HG02973 (cell line): ENCODE measurements around the gene IFFO2.

Source experiments
- ATAC-seq: cut with Tn5 transposase; IDR thresholded peaks from one replicate; pipeline ENCODE4 v1.9.1; 2021; ENCODE audit warnings: moderate library complexity; ENCODE audit not compliant: unreplicated experiment

Gene IFFO2

GRCh38 chr1:18921516-18922251 lies 34.8 kb downstream of the IFFO2 start:
- ATAC-seq, result no peak

- ATAC-seq, result no peak
Measured at GRCh38 chr1:18920931-18921330, 35.5 kb downstream of the IFFO2 start.

- no peak for ATAC-seq
Measured at GRCh38 chr1:18919956-18920355, 36.5 kb downstream of the IFFO2 start.

- no peak for ATAC-seq
Measured at GRCh38 chr1:18919197-18919905, 37.1 kb downstream of the IFFO2 start.

DNA sequence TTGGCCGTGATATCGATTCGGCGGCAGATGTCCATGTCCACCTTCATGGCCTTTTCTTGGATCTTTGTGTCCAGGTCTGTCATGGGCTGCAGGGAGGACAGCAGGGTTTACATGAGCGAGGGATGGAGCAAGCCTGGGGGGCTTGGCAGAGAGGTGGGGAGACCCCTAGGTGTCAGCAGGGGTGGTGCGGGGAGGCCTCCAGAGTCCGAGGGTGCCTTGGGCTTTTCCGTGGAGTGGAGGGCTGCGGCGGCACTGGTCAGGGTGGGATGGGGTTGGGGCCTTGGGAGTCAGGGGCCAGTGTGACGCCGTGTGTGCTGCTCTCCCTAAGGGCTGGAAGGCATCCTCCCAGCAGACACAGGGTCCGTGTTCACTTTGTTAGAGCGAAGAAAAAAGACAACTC lies 38.1 kb downstream of the IFFO2 start:
- ATAC-seq, result no peak

- ATAC-seq, result no peak
Measured at GRCh38 chr1:18917071-18917799, 39.2 kb downstream of the IFFO2 start.

GRCh38 chr1:18915341-18915740 lies 41.1 kb downstream of the IFFO2 start:
- no peak for ATAC-seq

GRCh38 chr1:18913065-18913835 lies 43.2 kb downstream of the IFFO2 start:
- ATAC-seq, result no peak

DNA sequence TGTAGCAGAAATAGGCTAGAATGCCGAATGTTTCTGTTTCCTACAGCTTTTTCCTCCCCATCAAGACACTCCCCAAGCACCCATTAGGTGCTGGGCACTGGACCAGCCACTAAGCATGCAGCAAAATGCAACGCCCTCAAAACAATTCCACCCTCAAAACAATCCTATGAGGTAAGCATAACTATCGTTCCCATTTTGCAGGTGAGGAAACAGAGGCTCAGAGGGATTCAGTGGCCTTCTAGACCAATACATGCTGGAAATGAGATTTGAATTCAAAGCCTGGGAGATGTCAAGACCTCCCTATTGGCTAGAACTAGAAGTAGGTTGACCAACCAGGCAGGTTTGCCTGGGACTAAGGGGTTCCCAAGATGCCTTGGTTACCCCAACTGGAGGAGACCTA lies 43.9 kb downstream of the IFFO2 start:
- no peak for ATAC-seq

GRCh38 chr1:18908911-18909771 lies 47.3 kb downstream of the IFFO2 start:
- no peak for ATAC-seq

DNA sequence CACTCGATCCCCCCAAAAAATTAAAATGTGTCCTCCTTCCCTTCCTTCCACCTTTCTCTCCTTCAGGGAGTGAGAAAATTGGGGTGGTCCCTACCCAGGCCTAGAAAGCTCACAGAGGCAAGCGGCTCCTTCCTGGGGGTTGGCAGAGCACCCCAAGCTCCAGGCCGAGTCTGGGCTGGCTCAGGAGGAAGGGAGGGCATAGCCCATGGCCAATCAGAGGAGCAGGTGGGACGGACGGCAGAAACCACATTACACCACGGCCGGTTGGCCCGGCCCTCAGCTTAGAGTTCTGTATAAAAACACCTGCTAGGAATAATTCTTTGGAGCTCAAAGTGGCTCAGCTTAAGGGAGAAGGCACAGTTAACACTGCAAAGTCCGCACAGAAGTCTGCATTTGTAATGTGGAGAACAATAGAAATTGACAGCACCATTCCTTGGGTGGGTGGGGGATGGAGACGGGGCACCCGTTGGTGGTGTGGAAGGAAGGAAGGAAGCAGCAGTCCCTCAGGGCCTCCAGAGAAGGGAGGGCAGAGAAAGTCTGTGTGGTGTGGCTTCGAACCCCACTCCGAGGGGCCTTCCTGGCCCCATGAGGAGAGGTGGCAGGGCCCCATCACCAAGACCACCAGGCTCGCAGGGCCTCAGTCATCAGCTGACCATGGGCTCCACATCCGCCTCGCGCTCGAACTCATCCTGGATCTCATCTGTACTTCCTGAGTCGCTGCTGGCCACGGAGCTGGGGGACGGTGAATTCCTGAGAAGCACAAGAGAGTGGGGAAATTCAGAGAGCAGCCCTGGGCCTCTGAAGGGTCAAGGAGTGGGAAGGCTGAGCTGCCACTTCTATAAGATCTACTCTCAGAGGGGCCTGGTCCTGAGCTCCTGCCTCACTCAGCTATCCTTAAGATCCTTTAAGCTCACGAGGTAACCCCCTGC lies 48.3 kb downstream of the IFFO2 start:
- no peak for ATAC-seq

DNA sequence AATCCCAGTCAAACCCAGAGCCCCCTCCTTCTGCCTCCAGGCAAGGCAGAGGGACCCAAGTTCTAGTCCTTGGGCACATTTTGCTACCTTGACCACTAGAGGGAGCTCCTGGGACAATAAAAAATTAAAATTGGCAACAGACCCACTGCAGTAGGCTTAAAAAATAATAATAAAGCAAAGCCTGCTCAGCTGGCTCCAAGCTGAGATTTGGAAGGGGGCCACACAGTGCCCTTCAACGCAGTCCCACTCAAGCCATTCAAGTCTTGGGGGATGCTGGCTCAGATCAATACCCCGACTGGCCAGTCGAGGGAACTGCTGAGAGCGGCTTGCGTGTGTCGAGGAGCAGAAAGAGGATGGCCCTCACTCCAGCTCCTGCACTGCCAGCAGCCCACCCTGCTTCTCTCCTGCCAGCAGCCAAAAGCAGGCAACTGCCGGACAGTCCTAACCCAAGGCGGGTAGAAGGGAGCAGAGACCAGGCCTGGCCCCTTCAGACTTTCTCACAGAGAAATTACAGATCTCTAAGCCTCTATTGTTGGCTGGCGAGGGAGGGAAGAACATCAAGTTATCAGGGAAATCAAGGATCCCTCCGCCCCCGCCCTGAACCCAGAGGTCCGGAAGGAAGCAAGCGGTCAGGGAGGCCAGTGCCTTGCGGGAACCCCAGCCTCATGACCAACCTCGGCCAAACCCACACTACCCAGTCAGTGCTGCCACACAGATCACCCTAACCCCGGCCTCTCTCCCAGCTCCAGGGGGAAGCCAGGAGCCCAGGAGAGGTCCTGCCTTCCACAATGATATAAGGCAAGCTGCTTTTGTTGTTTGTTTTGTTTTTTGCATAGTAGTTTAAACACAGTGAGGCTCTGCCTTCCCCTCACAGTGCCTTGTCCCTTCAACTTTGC lies 49.2 kb downstream of the IFFO2 start:
- ATAC-seq, result no peak

- ATAC-seq, result no peak
Measured at GRCh38 chr1:18903291-18903756, 53.2 kb downstream of the IFFO2 start.

DNA sequence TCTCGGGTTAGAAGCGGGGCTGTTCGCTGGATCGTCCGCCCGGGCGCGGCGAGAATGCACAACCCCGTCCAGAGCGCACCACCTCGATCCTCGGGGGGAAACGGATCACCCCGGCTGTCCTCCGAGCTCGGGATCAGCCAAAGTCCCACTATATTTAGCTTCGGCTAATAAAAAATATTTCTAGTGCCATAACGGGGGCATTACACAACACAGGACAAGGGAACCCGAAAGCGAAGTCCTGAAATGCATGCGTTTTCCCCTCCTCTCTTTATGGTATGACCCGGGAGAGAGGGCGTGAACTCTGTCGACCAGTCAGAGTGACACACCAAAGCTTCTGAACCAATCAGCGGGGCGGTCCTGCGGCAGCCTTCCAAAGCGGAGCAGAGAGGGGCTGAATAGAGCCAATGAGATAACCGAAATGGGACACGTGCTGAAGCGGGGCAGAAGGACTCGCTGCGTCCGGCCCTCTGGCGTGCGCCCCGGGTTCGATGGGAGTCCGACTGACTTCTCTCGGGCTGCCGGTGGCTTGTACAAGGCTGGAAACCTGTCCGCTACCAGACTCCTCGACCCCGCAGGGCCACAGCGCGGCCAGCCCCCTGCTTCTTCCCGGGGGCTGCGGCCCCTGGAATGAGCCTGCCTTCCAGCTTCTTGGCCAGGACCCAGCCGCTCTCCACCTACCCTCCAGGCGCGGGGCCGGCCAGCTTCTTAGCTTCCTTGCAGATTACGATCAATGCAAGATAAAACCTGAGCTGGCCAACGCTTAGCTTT lies 53.8 kb downstream of the IFFO2 start, which contains the start of gene ALDH4A1:
Gene ALDH4A1 (minus strand): TSS at position 33 of the 768 bp plus-strand sequence. CDS start 32 bp downstream, at position 1.
- peak; percentile 95 for ATAC-seq

DNA sequence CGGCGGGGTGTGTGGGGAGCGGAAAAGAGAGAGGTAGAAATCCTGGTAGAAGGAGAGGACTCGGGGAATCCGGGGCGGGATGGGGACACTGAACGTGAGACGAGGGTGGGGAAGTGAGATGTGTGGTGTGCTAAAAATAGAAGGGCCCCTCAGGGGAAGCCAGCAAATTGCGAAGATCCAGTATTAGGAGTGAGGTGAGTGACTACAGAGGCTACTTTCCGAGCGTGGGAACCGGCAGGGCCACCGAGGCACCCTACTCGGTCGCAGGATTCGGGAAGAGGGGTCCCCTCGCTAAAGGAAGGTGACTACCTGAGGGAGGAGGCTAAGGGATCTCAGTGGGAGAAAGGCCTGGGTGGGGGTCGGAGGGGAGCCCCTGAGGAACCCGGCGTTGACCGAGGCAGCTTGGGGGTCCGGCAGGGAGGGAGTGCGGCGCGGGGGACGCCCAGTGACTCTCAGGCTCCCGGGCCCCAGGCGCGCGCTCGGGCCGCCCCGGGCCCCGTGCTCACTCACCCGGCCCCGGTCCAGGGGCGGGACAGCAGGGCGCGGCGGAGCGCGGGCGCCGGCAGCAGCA lies 54.4 kb downstream of the IFFO2 start:
- peak; percentile 4 for ATAC-seq

- ATAC-seq, result no peak
Measured at GRCh38 chr1:18901147-18901951, 55.1 kb downstream of the IFFO2 start.
